H1 (cell line): ENCODE measurements around the gene OTC. TPM values are rescaled to one million over a fixed set of nuclear protein-coding genes. Genes with fewer than 3 reads are reported as not detected.

Source experiments
- CTCF ChIA-PET: fragments of 300-600 bp; sonication (Branson Sonifier 250); formaldehyde crosslinking; loops from one replicate; lab custom pipeline; 2021; ENCODE audit not compliant: partially characterized antibody; lab: Charles Lee
- POLR2A ChIA-PET: fragments of 300-600 bp; sonication (Branson Sonifier 250); formaldehyde crosslinking; loops from one replicate; lab custom pipeline; 2021; ENCODE audit warnings: inconsistent platforms; ENCODE audit not compliant: partially characterized antibody; lab: Charles Lee
- DNase-seq, 2 experiments: peaks; one replicate each; pipeline versions ENCODE4 v3.0.0 to v3.0.0-alpha.2; 2010 to 2022; ENCODE audit warnings: low spot score in 2 of 2, low read depth in 1 of 2, mixed read lengths in 1 of 2
- FAIRE-seq: peaks from 2 replicates; lab custom pipeline; 2011; peaks lifted over from hg19 to GRCh38; lab: Jason Lieb, UNC
- H2AFZ ChIP-seq: 2 replicates; pipeline ENCODE4 v1.8.1; 2012; ENCODE audit warnings: low read length, inconsistent platforms
- H2AK5ac ChIP-seq: 2 replicates; pipeline ENCODE4 v1.6.1; 2013; ENCODE audit warnings: low read depth, low read length
- H2BK120ac ChIP-seq: replicated peaks from 2 replicates; pipeline ENCODE3; 2013; ENCODE audit warnings: low read depth, low read length, inconsistent platforms
- H2BK12ac ChIP-seq: 2 replicates; pipeline ENCODE4 v1.6.1; 2013; ENCODE audit warnings: low read depth, low read length
- H2BK15ac ChIP-seq: 2 replicates; pipeline ENCODE4 v1.6.1; 2013; ENCODE audit warnings: low read length
- H2BK20ac ChIP-seq: 2 replicates; pipeline ENCODE4 v1.6.1; 2013; ENCODE audit warnings: low read length
- H2BK5ac ChIP-seq: 2 replicates; pipeline ENCODE4 v1.6.1; 2013; ENCODE audit warnings: low read depth, low read length
- H3K14ac ChIP-seq: 2 replicates; pipeline ENCODE4 v1.6.1; 2013; ENCODE audit warnings: inconsistent platforms; ENCODE audit not compliant: insufficient read length
- H3K18ac ChIP-seq: 2 replicates; pipeline ENCODE4 v1.6.1; 2013; ENCODE audit warnings: low read length; ENCODE audit errors: extremely low read depth
- H3K23ac ChIP-seq: 2 replicates; pipeline ENCODE4 v1.6.1; 2013; ENCODE audit warnings: inconsistent platforms; ENCODE audit not compliant: insufficient read length
- H3K23me2 ChIP-seq: 2 replicates; pipeline ENCODE4 v1.6.1; 2013; ENCODE audit warnings: low read depth, low read length
- H3K27ac ChIP-seq: 2 replicates; pipeline ENCODE4 v1.6.1; 2011; ENCODE audit warnings: low read depth, low read length, inconsistent platforms
- H3K27me3 ChIP-seq, 4 experiments: replicated peaks in 1 of 4; 1 replicate in 1 of 4; 2 replicates in 3 of 4; pipeline versions ENCODE4 v1.6.1 to v1.8.1; 2011 to 2013; ENCODE audit warnings: low read length in 3 of 4, mild to moderate bottlenecking in 3 of 4, inconsistent platforms in 2 of 4, mixed read lengths in 2 of 4, moderate library complexity in 1 of 4; ENCODE audit not compliant: control insufficient read depth in 3 of 4, insufficient read depth in 3 of 4; ENCODE audit errors: extremely low read depth in 1 of 4
- H3K36me3 ChIP-seq, 4 experiments: 2 replicates each; pipeline versions ENCODE4 v1.6.1 to v1.8.1; 2011 to 2013; ENCODE audit warnings: mild to moderate bottlenecking in 4 of 4, low read length in 3 of 4, moderate library complexity in 2 of 4, control low read depth in 1 of 4, inconsistent platforms in 1 of 4; ENCODE audit not compliant: insufficient read depth in 4 of 4, control insufficient read depth in 2 of 4
- H3K4ac ChIP-seq: replicated peaks from 2 replicates; pipeline ENCODE3; 2013; ENCODE audit warnings: low read length, low read depth, mixed read lengths, inconsistent platforms; ENCODE audit not compliant: insufficient read length
- H3K4me1 ChIP-seq, 4 experiments: replicated peaks in 1 of 4; 1 replicate in 1 of 4; 2 replicates in 3 of 4; pipeline versions ENCODE4 v1.6.1 to v1.8.1; 2011 to 2013; ENCODE audit warnings: low read length in 3 of 4, inconsistent platforms in 2 of 4, mixed read lengths in 1 of 4; ENCODE audit not compliant: insufficient read depth in 4 of 4, control insufficient read depth in 3 of 4
- H3K4me2 ChIP-seq, 2 experiments: 2 replicates each; pipeline versions ENCODE4 v1.6.1 to v1.8.1; 2011 to 2013; ENCODE audit warnings: low read depth in 2 of 2, low read length in 2 of 2, control low read depth in 1 of 2, inconsistent platforms in 1 of 2, mild to moderate bottlenecking in 1 of 2; ENCODE audit not compliant: insufficient read depth in 1 of 2
- H3K4me3 ChIP-seq, 4 experiments: fragments of 200-600, 300-600 bp in 1 of 4; sonication (generic), shearing (Covaris generic), sonication (Bioruptor Twin) in 1 of 4; 2 replicates each; pipeline versions ENCODE4 v1.5.1 to v1.8.1; 2011 to 2016; ENCODE audit warnings: low read length in 4 of 4, low read depth in 3 of 4, control low read depth in 2 of 4, inconsistent platforms in 2 of 4, mild to moderate bottlenecking in 2 of 4, mixed read lengths in 1 of 4, moderate library complexity in 1 of 4; ENCODE audit not compliant: insufficient read depth in 2 of 4; ENCODE audit errors: extremely low read depth in 1 of 4
- H3K56ac ChIP-seq: replicated peaks from 2 replicates; pipeline ENCODE3; 2013; ENCODE audit warnings: low read depth, mild to moderate bottlenecking, mixed read lengths, low read length, inconsistent platforms; ENCODE audit not compliant: insufficient read length
- H3K79me1 ChIP-seq: 2 replicates; pipeline ENCODE4 v1.6.1; 2013; ENCODE audit warnings: low read depth, low read length, control low read depth
- H3K79me2 ChIP-seq, 2 experiments: 2 replicates each; pipeline versions ENCODE4 v1.6.1 to v1.8.1; 2012 to 2013; ENCODE audit warnings: low read length in 2 of 2, mild to moderate bottlenecking in 2 of 2, inconsistent platforms in 1 of 2; ENCODE audit not compliant: insufficient read depth in 2 of 2, control insufficient read depth in 1 of 2
- H3K9ac ChIP-seq, 4 experiments: replicated peaks in 1 of 4; 1 replicate in 1 of 4; 2 replicates in 3 of 4; pipeline versions ENCODE4 v1.6.1 to v1.8.1; 2011 to 2013; ENCODE audit warnings: low read depth in 3 of 4, low read length in 3 of 4, control low read depth in 2 of 4, mild to moderate bottlenecking in 2 of 4, moderate library complexity in 2 of 4, inconsistent platforms in 1 of 4; ENCODE audit errors: extremely low read depth in 1 of 4
- H3K9me3 ChIP-seq, 2 experiments: 2 replicates each; pipeline versions ENCODE4 v1.6.1 to v1.8.1; 2012 to 2013; ENCODE audit warnings: mild to moderate bottlenecking in 2 of 2, moderate library complexity in 2 of 2, control low read depth in 1 of 2, inconsistent platforms in 1 of 2, low read depth in 1 of 2, low read length in 1 of 2, mixed read lengths in 1 of 2; ENCODE audit not compliant: insufficient read depth in 2 of 2
- H4K20me1 ChIP-seq, 2 experiments: replicated peaks in 1 of 2; 2 replicates each; pipeline versions ENCODE3 to v1.8.1; 2011 to 2013; ENCODE audit warnings: inconsistent platforms in 2 of 2, low read length in 2 of 2, mild to moderate bottlenecking in 1 of 2; ENCODE audit not compliant: insufficient read depth in 2 of 2, control insufficient read depth in 1 of 2
- H4K5ac ChIP-seq: 2 replicates; pipeline ENCODE4 v1.6.1; 2013; ENCODE audit warnings: low read length, low read depth, mixed read lengths, inconsistent platforms; ENCODE audit not compliant: insufficient read length
- H4K8ac ChIP-seq: 2 replicates; pipeline ENCODE4 v1.8.0; 2013; ENCODE audit warnings: mild to moderate bottlenecking, moderate library complexity, low read length, inconsistent platforms; ENCODE audit not compliant: insufficient read depth; ENCODE audit errors: extremely low read depth
- H4K91ac ChIP-seq: replicated peaks from 2 replicates; pipeline ENCODE3; 2013; ENCODE audit warnings: low read length, mixed read lengths, inconsistent platforms; ENCODE audit not compliant: insufficient read length
- ATF2 ChIP-seq: IDR thresholded peaks from 2 replicates; pipeline ENCODE4 v1.6.1; 2012; ENCODE audit warnings: low read length, inconsistent platforms
- CHD1 ChIP-seq: IDR thresholded peaks from 2 replicates; pipeline ENCODE4 v1.6.1; 2012; ENCODE audit warnings: low read depth, low read length, improper control_type of control experiment
- CTBP2 ChIP-seq: IDR thresholded peaks from 2 replicates; pipeline ENCODE4 v1.7.0; 2011; ENCODE audit warnings: borderline replicate concordance, mild to moderate bottlenecking, moderate library complexity, mixed read lengths, low read length; ENCODE audit not compliant: insufficient read depth, insufficient read length
- EGR1 ChIP-seq: IDR thresholded peaks from 2 replicates; pipeline ENCODE4 v1.6.1; 2011; ENCODE audit warnings: low read depth, low read length, borderline replicate concordance
- FOSL1 ChIP-seq: IDR thresholded peaks from 2 replicates; pipeline ENCODE4 v1.6.1; 2011; ENCODE audit warnings: mild to moderate bottlenecking, low read depth, low read length, moderate library complexity; ENCODE audit not compliant: insufficient read depth
- JUND ChIP-seq: IDR thresholded peaks from 2 replicates; pipeline ENCODE4 v1.6.1; 2011; ENCODE audit warnings: mild to moderate bottlenecking, improper control_type of control experiment, low read length
- POLR2A ChIP-seq, 2 experiments: IDR thresholded peaks; 1 replicate in 1 of 2; 2 replicates in 1 of 2; pipeline ENCODE4 v1.6.1; 2011; ENCODE audit warnings: low read depth in 2 of 2, low read length in 2 of 2, mild to moderate bottlenecking in 2 of 2; ENCODE audit errors: control extremely low read depth in 1 of 2
- SIN3A ChIP-seq, 2 experiments: IDR thresholded peaks in 1 of 2; conservative IDR thresholded peaks in 1 of 2; 2 replicates each; pipeline ENCODE4 v1.6.1; 2011 to 2012; ENCODE audit warnings: low read length in 2 of 2, improper control_type of control experiment in 1 of 2, low read depth in 1 of 2, mild to moderate bottlenecking in 1 of 2
- SP2 ChIP-seq: IDR thresholded peaks from 2 replicates; pipeline ENCODE4 v1.6.1; 2012; ENCODE audit warnings: mild to moderate bottlenecking, low read length, inconsistent platforms
- SRF ChIP-seq: IDR thresholded peaks from 2 replicates; pipeline ENCODE4 v1.6.1; 2011; ENCODE audit warnings: mild to moderate bottlenecking, low read depth, low read length, moderate library complexity
- USF2 ChIP-seq: IDR thresholded peaks from 2 replicates; pipeline ENCODE4 v1.6.1; 2011; ENCODE audit warnings: low read length, improper control_type of control experiment
- YY1 ChIP-seq: IDR thresholded peaks from 2 replicates; pipeline ENCODE4 v1.6.1; 2011; ENCODE audit warnings: low read depth, mild to moderate bottlenecking, low read length
- WGBS, 2 experiments: shearing (Covaris generic) in 1 of 2; methylation state at CpG; one replicate each; pipeline versions ENCODE4 v1.1.6 to v1.1.7; 2013 to 2015; ENCODE audit warnings: low lambda C conversion rate in 2 of 2, mixed read lengths in 2 of 2, inconsistent platforms in 1 of 2, low coverage in 1 of 2, missing lambda C conversion rate in 1 of 2; ENCODE audit not compliant: insufficient replicate concordance in 2 of 2, insufficient coverage in 1 of 2, insufficient read length in 1 of 2; ENCODE audit errors: extremely low coverage in 1 of 2, missing lambda C conversion rate in 1 of 2; 5-methylcytosine and 5-hydroxymethylcytosine counted together
- polyA plus RNA-seq, 7 experiments: library from polyadenylated mRNA; depleted of rRNA in 3 of 7; stranded (reverse) in 5 of 7; unstranded in 2 of 7; fragments of >200 nt in 5 of 7; fragments of 200-250 nt in 2 of 7; gene quantifications; 1 replicate in 5 of 7; 2 replicates in 1 of 7; 4 replicates in 1 of 7; pipeline versions ENCODE4 v1.2.1 to v1.2.3, GENCODE V29; 2011 to 2013; ENCODE audit warnings: missing spikeins in 2 of 7, mixed read lengths in 2 of 7
- total RNA-seq: library from RNA; stranded (reverse); fragmentation: NEBNext Ultra II Directional; extraction: Animal tissue kit (Norgen Biotek cat#: 25700); gene quantifications from 2 replicates; pipeline ENCODE4 v1.2.1, GENCODE V29; 2021

OTC gene
- total and polyA plus RNA-seq, 2 of the 8 experiments (the other 6 are each of a cell fraction or from before 2014, with no cell fraction given), result not detected

GRCh38 chrX:38403834-38404233 lies 51.4 kb downstream of the OTC start:
- H3K23me2 ChIP-seq, result no peaks in the 10 kb centered on the region
- H3K79me2 ChIP-seq, result no peaks in the 10 kb centered on the region
- H3K79me1 ChIP-seq, result no peaks in the 10 kb centered on the region
- no peak overlapping the region for H4K8ac ChIP-seq
- no peak overlapping the region for H2BK120ac ChIP-seq
- no peak overlapping the region for H3K23ac ChIP-seq
- H3K14ac ChIP-seq, result no peak overlapping the region
- no peaks in the 10 kb centered on the region for H3K9me3 ChIP-seq
- no peaks in the 10 kb centered on the region for H3K27me3 ChIP-seq
- 100% methylated on average over 1 of the region's 1 CpG; no CpG with 5 or more reads in 1 of the 2 experiments for WGBS, 2 experiments
- no peak overlapping the region for H2BK15ac ChIP-seq
- no peak overlapping the region for H2AK5ac ChIP-seq
- no peak overlapping the region for H2AFZ ChIP-seq
- ChIA-PET CTCF (no interaction called here), POLR2A (no interaction called here)
- H2BK12ac ChIP-seq, result no peak overlapping the region
- H3K4me2 ChIP-seq, result no peak overlapping the region
- H3K9ac ChIP-seq, result no peak overlapping the region
- no peaks in the 10 kb centered on the region for H4K20me1 ChIP-seq
- no peak overlapping the region for H3K56ac ChIP-seq
- H4K91ac ChIP-seq, result no peak overlapping the region
- H3K36me3 ChIP-seq, result no peaks in the 10 kb centered on the region
- no peak for FAIRE-seq
- H2BK20ac ChIP-seq, result no peak overlapping the region
- H3K27ac ChIP-seq, result no peak overlapping the region
- no peak overlapping the region for H3K4ac ChIP-seq
- no peak overlapping the region for H3K18ac ChIP-seq
- H3K4me3 ChIP-seq, result no peak overlapping the region
- peaks cover 0 to 4% (median 0%) of the 10 kb centered on the region in 4 experiments; a peak in 2 of 7 replicates for H3K4me1 ChIP-seq
- no peak overlapping the region for H4K5ac ChIP-seq
- H2BK5ac ChIP-seq, result no peak overlapping the region
- DNase-seq, result no peak
- TF ChIP-seq CTBP2 (no peak), SP2 (no peak), POLR2A (IDR thresholded peaks at IDR 0.05; ENCODE audit: control extremely low read depth in 1 of 2, low read depth in 2 of 2, low read length in 2 of 2) (no peak), EGR1 (no peak), JUND (no peak), ATF2 (no peak), YY1 (no peak), FOSL1 (no peak), SIN3A (conservative IDR thresholded peaks at IDR 0.05 in 1 of 2, IDR thresholded peaks at IDR 0.05 in 1 of 2; ENCODE audit: low read depth in 1 of 2, low read length in 2 of 2) (no peak), CHD1 (no peak), USF2 (no peak), SRF (no peak)
